Vagina (tissue), 2 donors: ENCODE measurements around the gene SLC7A6OS. TPM values are rescaled to one million over a fixed set of nuclear protein-coding genes. Genes with fewer than 3 reads are reported as not detected.

Experiments used
- DNase-seq, 2 donors: peaks; one replicate each; pipeline ENCODE4 v3.0.0-alpha.2; 2017; ENCODE audit errors: extremely low spot score in 2 of 2
- H3K27ac ChIP-seq: fragments of 200-600 bp; sonication (generic); one replicate; pipeline ENCODE4 v1.5.1; 2019
- H3K27me3 ChIP-seq: fragments of 200-600 bp; sonication (generic); one replicate; pipeline ENCODE4 v1.5.1; 2019
- H3K36me3 ChIP-seq, 2 donors: fragments of 200-600 bp; sonication (generic); one replicate each; pipeline ENCODE4 v1.5.1; 2017 to 2019
- H3K4me1 ChIP-seq: fragments of 200-600 bp; sonication (generic); one replicate; pipeline ENCODE4 v1.5.1; 2019
- H3K4me3 ChIP-seq, 2 donors: fragments of 200-600 bp; sonication (generic); 1 replicate in 1 of 2; 2 replicates in 1 of 2; pipeline ENCODE4 v1.5.1; 2016 to 2019
- H3K9me3 ChIP-seq: fragments of 200-600 bp; sonication (generic); one replicate; pipeline ENCODE4 v1.5.1; 2019
- CTCF ChIP-seq, 3 experiments: fragments of 450-650 bp in 2 of 3; fragments of 200-600 bp in 1 of 3; sonication (generic) in 1 of 3; IDR thresholded peaks; one replicate each; pipeline ENCODE4 v1.5.1; 2017 to 2019; ENCODE audit warnings: antibody characterized with exemption in 3 of 3, mild to moderate bottlenecking in 2 of 3, moderate library complexity in 2 of 3
- POLR2A ChIP-seq, 2 donors: fragments of 450-650 bp; IDR thresholded peaks; one replicate each; pipeline ENCODE4 v1.6.1; 2017; ENCODE audit warnings: antibody characterized with exemption in 2 of 2, mild to moderate bottlenecking in 2 of 2, moderate library complexity in 2 of 2
- POLR2AphosphoS5 ChIP-seq, 2 donors: sonication (generic); formaldehyde crosslinking; IDR thresholded peaks; one replicate each; pipeline ENCODE4 v1.9.0; 2017; ENCODE audit warnings: antibody characterized with exemption in 2 of 2, mild to moderate bottlenecking in 2 of 2, low read depth in 1 of 2; ENCODE audit not compliant: insufficient read depth in 1 of 2
- intact Hi-C: fragments of 100-400 bp; cut with DNase I; formaldehyde crosslinking; loops from one replicate; pipeline ENCODE4 v1.15.1; 2023
- total RNA-seq: library from RNA; depleted of rRNA; stranded (reverse); fragments of >200 nt; gene quantifications from one replicate; pipeline ENCODE4 v1.2.3, GENCODE V29; 2016

SLC7A6OS gene
- total RNA-seq, 1 donor from 2014 or later, result 15.5 TPM

GRCh38 chr16:68338326-68339119 lies 27.8 kb upstream of the SLC7A6OS start:
- H3K9me3 ChIP-seq, result no peaks in the 10 kb centered on the region
- H3K36me3 ChIP-seq, result peaks cover 0 to 42% of the 10 kb centered on the region in 2 donors
- H3K27ac ChIP-seq, result no peak overlapping the region
- H3K27me3 ChIP-seq, result no peaks in the 10 kb centered on the region
- intact Hi-C loops, result no loop called here
- TF ChIP-seq POLR2A (IDR thresholded peaks at IDR 0.05) (no peak), CTCF (IDR thresholded peaks at IDR 0.05) (no peak), POLR2AphosphoS5 (IDR thresholded peaks at IDR 0.05; ENCODE audit: insufficient read depth in 1 of 2, low read depth in 1 of 2) (no peak)
- DNase-seq, result no peak
- H3K4me1 ChIP-seq, result no peaks in the 10 kb centered on the region
- no peak overlapping the region for H3K4me3 ChIP-seq

GRCh38 chr16:68335175-68335574 lies 24.4 kb upstream of the SLC7A6OS start:
- Histone ChIP-seq H3K36me3 (peaks cover 0 to 31% of the 10 kb centered on the region in 2 donors), H3K27ac (no peak overlapping the region)
- TF ChIP-seq POLR2A (IDR thresholded peaks at IDR 0.05), result no peak
- no peak for TF ChIP-seq POLR2AphosphoS5 (IDR thresholded peaks at IDR 0.05; ENCODE audit: insufficient read depth in 1 of 2, low read depth in 1 of 2)
- no peak for TF ChIP-seq CTCF (IDR thresholded peaks at IDR 0.05)

GRCh38 chr16:68332411-68333121 lies 21.8 kb upstream of the SLC7A6OS start:
- no peaks in the 10 kb centered on the region for H3K9me3 ChIP-seq
- no peaks in the 10 kb centered on the region for H3K4me1 ChIP-seq
- H3K4me3 ChIP-seq, result no peak overlapping the region
- peaks cover 0 to 7% of the 10 kb centered on the region in 2 donors for H3K36me3 ChIP-seq
- H3K27ac ChIP-seq, result no peak overlapping the region
- TF ChIP-seq CTCF (IDR thresholded peaks at IDR 0.05), result no peak
- no peak for TF ChIP-seq POLR2A (IDR thresholded peaks at IDR 0.05)
- no peak for DNase-seq
- H3K27me3 ChIP-seq, result no peaks in the 10 kb centered on the region
- intact Hi-C loops, result no loop called here

More at GRCh38 chr16:68335175-68335574, 24.4 kb upstream of the SLC7A6OS start:
- intact Hi-C loops, result no loop called here
- no peak for DNase-seq
- H3K4me3 ChIP-seq, result no peak overlapping the region
- no peaks in the 10 kb centered on the region for H3K4me1 ChIP-seq
- no peaks in the 10 kb centered on the region for H3K9me3 ChIP-seq
- no peaks in the 10 kb centered on the region for H3K27me3 ChIP-seq

DNA sequence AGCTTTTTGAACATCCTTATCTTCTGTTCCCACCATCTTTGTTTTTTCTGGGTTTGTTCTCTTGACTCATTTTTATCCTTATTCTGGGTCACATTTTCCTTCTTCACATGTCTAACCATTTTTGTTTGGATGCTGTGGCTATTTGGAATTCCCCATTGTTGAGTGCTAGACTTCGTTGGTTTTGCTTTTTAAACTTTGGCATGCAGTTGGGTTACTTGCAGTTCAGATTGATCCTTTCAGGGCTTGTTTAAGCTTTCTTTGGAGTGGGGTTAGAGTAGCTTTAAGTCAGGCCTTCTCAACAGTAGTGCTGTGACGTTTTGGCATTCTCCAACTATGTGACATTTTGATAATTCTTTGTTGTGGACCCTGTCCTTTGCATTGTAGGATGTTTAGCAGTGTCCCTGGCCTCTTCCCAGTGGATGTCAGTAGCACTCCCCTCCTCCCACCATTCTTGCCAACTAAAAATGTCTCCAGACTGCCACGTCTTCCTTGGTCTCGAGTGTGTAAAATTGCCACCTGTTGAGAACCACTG lies 21.2 kb upstream of the SLC7A6OS start:
- Histone ChIP-seq H3K4me3 (no peak overlapping the region), H3K4me1 (no peaks in the 10 kb centered on the region), H3K9me3 (no peaks in the 10 kb centered on the region), H3K27ac (no peak overlapping the region), H3K27me3 (no peaks in the 10 kb centered on the region), H3K36me3 (peaks cover 0 to 1% of the 10 kb centered on the region in 2 donors)
- no peak for DNase-seq
- intact Hi-C loops, result no loop called here
- no peak for TF ChIP-seq POLR2AphosphoS5 (IDR thresholded peaks at IDR 0.05; ENCODE audit: insufficient read depth in 1 of 2, low read depth in 1 of 2)
- TF ChIP-seq POLR2A (IDR thresholded peaks at IDR 0.05), result no peak
- TF ChIP-seq CTCF (IDR thresholded peaks at IDR 0.05), result no peak
